Inflammatory macrophage treated with lipopolysaccharide for 1 hour (primary cell): ENCODE measurements around the gene DOHH.
"Not testable (repeated sequence)": the region's sequence is repeated elsewhere in the genome, so short reads cannot be mapped to it uniquely, and the experiment has no call there.

Experiments
- DNase-seq, 2 donors: peaks; one replicate each; pipeline ENCODE4 v3.0.0-alpha.2; 2020 to 2022

DOHH gene

GRCh38 chr19:3518659-3519058 lies 18.2 kb upstream of the DOHH start:
- DNase-seq: no peak

DNA sequence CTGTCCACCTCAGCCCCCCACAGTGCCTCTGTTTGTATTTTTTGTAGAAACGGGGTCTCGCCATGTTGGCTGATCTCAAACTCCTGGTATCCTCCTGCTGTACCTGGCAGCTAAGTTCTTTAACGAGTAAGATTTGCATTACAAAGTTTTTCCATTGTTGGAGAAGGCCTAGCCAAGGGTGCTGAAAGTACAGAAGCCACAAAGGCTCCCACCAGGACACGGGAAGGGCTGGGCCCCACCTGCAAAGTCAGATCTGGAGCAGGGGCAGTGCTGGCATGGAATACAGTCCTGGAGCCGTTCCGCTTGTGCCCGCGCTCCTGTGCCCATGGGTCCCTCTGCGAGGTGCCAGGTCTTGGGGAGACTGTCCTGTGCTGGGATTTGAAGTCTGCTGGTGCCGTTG lies 17.8 kb upstream of the DOHH start:
- no peak for DNase-seq

GRCh38 chr19:3517638-3518037 lies 17.2 kb upstream of the DOHH start:
- DNase-seq: no peak

GRCh38 chr19:3516675-3517207 lies 16.3 kb upstream of the DOHH start:
- no peak for DNase-seq

GRCh38 chr19:3515891-3516422 lies 15.5 kb upstream of the DOHH start:
- DNase-seq: no peak

- DNase-seq: no peak
These were observed 14.5 kb upstream of the DOHH start for GRCh38 chr19:3514930-3515329.

DNA sequence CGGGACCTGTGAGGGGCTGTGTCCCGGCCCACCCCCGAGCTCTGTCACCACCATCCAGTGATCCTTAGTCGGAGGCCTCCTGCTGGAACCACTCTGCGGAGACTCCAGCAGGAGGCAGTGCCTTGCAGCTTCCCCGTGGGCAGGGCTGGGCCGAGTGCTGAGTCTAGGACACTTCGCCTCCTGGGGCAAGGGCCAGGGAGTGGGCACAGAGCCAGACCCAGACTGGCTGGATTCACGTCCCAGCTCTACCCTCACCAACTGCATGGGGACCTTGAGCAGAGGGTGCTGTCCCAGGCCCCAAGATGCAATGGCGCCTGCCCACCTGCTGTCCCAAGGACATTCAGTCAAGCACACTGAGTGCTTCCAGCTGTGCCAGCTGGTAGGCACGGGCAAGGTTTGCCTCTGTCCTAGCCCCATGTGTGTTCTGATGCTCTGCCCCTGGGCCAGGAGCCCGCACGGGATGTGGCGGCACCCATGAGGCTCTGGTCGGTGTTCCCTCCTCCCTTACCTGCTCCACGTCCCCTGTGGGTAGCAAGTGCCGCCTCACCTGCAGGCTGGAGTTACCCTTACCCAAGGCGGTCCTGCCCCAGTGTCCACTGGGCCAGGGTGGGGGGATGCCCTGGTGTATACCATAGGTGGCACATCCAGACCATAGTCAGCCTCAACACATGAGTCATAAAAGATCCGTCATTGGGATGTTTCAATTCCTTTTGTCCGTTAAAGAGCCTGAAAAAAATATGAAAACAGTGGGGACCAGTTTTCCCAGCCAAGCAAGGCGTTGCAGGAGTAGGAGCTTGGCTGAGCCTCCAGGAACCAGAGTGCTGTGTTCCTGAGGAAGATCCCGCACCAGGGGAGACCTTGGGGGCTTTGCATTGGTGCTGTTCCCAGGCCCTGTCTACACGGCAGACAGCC lies 13.0 kb upstream of the DOHH start:
- DNase-seq: no peak

DNA sequence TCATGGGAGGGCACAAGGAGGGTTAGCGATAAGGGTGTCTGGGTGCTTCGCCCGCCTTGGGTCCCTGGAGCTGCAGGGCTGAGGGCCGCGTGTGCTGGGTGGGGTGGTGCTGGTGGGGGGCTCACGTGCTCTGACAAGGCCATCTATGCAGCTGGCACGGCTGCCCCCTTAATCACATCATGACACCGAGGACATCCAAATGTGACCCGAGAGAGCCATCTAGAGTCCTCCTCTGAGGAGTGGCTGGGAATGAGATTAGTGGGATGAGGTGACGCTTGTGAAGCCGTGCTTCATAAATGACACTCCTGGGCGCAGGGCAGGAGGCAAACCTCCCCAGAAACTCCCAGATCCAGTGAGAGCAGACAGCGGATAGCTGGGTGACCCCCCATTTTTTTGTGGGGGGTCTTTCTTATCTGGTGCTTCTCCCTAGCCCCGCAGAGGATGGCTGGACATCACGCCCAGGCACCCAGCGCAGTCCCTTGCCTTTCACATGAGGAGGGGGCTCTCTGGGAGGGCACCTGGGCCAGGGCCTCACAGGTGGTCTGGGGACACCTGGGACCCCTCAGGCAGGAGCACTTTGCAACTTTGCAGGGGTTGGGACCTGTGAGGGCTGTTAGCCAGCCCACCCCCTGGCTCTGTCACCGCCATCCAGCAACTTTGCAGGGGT lies 12.2 kb upstream of the DOHH start:
- DNase-seq: no peak

- no peak for DNase-seq
These were observed 11.2 kb upstream of the DOHH start for GRCh38 chr19:3511506-3512251.

GRCh38 chr19:3510727-3511126 lies 10.3 kb upstream of the DOHH start:
- no peak for DNase-seq

- no peak for DNase-seq
These were observed 9.1 kb upstream of the DOHH start for GRCh38 chr19:3509566-3509989.

- DNase-seq: no peak
These were observed 8.5 kb upstream of the DOHH start for GRCh38 chr19:3508771-3509535.

DNA sequence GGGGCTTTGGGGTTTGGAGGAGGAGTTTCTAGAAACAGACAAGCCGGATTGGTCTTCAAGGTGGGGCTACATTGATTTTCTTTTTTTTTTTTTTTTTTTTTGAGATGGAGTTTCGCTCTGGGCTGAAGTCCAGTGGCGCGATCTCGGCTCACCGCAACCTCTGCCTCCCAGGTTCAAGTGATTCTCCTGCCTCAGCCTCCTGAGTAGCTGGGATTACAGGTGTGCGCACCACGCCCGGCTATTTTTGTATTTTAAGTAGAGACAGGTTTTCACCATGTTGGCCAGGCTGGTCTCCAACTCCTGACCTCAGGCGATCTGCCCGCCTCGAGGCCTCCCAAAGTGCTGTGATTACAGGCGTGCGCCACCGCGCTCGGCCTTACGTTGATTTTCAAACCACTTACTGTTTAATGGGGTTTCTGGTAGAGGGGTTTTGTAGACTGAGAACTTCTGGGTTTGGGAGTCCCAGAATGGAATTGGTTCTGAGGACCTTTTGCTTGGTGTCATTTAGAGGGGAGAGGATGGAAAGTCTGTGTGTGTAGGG lies 7.7 kb upstream of the DOHH start:
- not testable (repeated sequence) for DNase-seq

- DNase-seq: no peak
These were observed 7.1 kb upstream of the DOHH start for GRCh38 chr19:3507371-3508120.

- DNase-seq: peak; percentile 11 to 22
These were observed 6.2 kb upstream of the DOHH start for GRCh38 chr19:3506384-3507340.

GRCh38 chr19:3505598-3506383 lies 5.3 kb upstream of the DOHH start, which contains the start of gene FZR1:
FZR1 (plus strand) TSS chr19:3506311; CDS start chr19:3522990, 16,679 bp downstream.
- DNase-seq: peak; percentile 99

- DNase-seq: no peak
These were observed 4.3 kb upstream of the DOHH start for GRCh38 chr19:3504735-3505134.

GRCh38 chr19:3503036-3503572 lies 2.6 kb upstream of the DOHH start:
- no peak for DNase-seq

DNA sequence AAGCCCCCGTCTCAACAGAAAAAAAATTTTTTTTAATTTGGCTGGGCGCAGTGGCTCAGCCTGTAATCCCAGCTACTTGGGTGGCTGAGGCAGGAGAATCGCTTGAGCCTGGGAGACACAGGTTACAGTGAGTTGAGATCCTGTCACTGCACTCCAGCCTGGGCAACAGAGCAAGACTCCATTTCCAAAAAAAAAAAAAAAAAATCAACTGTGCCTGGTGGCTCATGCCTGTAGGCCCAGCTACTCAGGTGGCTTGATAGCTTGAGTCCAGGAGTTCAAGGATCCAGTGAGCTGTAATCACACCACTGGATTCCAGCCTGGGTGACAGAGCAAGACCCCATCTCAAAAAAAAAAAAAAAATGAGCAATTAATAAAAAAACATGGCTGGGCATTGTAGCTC lies 1.3 kb upstream of the DOHH start:
- DNase-seq: no peak
